ENCODE measurements around the gene C12orf75.

C12orf75 gene

DNA sequence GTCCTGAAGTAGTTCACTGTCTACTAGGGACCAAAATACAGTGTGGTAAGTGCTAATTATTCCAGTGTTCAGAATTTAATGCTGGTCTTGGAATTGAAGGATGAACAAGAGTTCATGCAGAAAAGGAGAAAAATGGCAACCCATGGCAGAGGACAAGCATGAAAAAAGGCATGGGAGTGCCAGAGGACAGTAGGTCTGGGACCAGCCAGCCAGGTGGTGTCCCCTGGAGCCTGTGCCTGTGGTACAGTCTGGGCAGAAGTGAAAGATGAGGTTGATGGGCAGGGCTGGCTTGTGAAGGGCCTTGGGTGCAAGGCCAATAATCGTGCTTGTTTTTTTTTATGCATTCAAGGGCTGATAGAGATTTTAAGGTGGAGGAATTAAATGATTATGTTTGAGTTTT, 21.0 kb downstream of the C12orf75 start:
- TF ChIP-seq, protein P1, sequence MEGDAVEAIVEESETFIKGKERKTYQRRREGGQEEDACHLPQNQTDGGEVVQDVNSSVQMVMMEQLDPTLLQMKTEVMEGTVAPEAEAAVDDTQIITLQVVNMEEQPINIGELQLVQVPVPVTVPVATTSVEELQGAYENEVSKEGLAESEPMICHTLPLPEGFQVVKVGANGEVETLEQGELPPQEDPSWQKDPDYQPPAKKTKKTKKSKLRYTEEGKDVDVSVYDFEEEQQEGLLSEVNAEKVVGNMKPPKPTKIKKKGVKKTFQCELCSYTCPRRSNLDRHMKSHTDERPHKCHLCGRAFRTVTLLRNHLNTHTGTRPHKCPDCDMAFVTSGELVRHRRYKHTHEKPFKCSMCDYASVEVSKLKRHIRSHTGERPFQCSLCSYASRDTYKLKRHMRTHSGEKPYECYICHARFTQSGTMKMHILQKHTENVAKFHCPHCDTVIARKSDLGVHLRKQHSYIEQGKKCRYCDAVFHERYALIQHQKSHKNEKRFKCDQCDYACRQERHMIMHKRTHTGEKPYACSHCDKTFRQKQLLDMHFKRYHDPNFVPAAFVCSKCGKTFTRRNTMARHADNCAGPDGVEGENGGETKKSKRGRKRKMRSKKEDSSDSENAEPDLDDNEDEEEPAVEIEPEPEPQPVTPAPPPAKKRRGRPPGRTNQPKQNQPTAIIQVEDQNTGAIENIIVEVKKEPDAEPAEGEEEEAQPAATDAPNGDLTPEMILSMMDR (IDR thresholded peaks at IDR 0.05; ENCODE audit: insufficient read depth, missing control alignments) = no peak
- DNase-seq (ENCODE audit: insufficient read length, low spot score) (no peak), FAIRE-seq (no peak)

DNA sequence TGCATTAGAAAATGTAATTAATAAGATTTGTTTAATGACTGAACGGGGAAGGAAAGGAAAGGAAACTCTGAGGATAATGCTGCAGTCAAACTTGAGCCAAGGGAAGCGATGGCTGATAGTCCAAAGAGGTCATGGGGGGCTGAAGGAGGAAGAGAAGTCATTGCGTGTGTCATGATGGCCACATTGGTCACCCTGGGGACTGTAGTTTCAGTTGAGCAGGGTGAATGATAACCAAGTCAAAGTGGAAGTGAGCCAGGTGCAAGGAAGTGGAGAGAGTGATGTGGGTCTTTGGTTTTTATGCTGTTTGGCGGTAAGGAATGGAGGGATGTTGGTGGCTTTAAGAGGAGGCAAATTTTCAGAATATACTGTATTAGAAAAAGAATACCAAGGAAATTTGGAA, 21.6 kb downstream of the C12orf75 start:
- TF ChIP-seq, protein P1 (IDR thresholded peaks at IDR 0.05; ENCODE audit: insufficient read depth, missing control alignments) = no peak
- no peak for DNase-seq (ENCODE audit: insufficient read length, low spot score)
- FAIRE-seq = no peak

DNA sequence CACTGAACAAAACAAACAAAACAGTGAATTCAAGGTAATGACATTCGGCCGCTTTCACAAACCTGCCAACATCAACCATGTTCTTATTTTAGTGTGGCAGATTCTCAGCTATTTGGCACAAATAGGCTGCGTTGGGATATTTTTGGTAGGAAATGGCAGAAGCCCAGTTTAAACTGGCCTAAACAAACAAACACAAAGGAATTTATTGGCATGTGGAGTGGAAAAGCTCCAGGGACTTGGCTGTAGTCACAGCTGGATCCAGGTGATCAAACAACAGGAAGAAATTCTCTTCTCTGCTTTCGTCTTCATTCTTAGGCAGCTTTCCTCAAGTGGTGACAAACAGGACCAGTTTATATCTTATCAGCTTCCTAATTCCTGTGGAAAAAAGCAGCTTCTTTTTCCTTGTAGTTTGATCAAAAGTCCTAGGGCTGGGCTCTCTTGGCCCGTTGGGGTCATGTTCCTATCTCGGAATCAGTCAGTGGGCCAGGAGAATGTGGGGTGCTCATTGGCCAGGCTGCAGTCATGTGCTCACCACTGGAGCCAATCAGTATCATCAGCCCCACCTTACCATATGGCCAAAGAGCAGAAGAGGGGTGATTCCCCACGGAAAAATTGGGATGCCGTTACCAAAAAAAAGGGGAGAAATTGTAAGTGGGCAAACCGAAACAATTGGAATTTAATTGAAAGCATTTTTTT, 22.6 kb downstream of the C12orf75 start:
- DNase-seq (ENCODE audit: insufficient read length, low spot score) = no peak
- no peak for FAIRE-seq
- TF ChIP-seq, protein P1 (IDR thresholded peaks at IDR 0.05; ENCODE audit: insufficient read depth, missing control alignments) = no peak

DNA sequence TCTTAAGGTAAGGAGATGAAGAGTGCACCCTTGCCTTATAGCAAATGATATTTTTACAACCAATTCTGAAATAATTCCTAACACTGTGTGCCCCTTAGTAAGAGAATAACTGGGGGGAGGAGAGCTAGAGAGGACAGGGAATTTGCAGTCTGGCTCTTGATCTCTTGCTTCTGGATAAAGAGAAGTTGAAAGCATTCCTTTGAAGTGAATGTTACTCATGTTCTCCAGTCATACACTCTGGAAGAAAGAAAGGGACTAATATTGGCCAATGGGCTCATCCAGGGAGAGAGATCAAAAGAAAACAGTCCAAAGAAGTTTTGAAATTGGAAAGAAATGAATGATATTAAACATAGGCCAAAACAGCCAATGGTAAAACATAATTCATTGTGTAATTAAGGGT, 25.3 kb downstream of the C12orf75 start:
- FAIRE-seq = no peak
- DNase-seq (ENCODE audit: insufficient read length, low spot score) = no peak

DNA sequence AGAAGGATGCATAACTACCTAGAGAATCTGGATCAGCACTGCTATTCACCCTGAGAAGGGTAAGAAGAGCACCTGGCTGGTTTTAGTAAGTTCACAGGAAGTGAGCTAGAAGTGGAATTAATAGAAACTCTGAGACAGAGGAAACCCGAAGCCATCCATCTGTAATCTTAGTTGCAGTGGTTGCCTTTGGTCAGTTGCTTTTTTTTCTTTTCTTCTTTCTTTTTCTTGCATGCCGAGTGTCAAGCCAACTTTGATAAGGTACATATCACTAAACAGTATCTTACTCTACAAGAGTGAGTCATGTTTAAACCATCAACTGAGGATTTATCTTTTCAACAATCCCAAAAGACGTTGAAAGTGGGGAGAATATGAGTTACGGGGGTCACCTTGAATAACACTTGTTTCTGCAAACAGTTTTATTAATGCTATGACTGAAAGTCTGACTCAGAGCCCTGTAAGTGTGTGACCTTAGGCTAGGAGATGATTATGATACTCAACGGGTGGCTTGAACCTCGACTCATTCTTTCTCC, 26.7 kb downstream of the C12orf75 start:
- TF ChIP-seq, protein P1 (IDR thresholded peaks at IDR 0.05; ENCODE audit: insufficient read depth, missing control alignments) = no peak
- DNase-seq (ENCODE audit: insufficient read length, low spot score) (no peak), FAIRE-seq (no peak)

More for the DNA sequence above, 25.3 kb downstream of the C12orf75 start:
- TF ChIP-seq, protein P1 (IDR thresholded peaks at IDR 0.05; ENCODE audit: insufficient read depth, missing control alignments) = no peak

DNA sequence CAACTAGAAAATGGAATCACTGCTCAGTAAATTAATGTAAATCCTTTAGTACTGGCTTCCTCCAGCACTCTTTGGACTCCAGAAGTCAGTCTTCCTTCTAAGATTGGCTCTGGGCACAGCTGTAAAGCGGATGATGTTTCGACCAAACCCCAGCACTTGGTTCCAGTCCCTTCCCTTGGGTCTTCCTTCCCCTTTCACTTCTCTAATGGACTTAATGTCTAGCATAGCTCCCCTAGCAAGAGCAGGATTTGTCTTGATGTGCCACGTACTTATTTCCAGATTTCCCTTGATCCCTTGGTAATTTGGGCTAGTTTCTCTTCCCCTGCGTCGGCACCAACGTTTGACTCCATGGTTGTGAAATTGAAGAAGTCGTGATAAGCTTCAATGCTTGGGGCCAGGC, 28.3 kb downstream of the C12orf75 start:
- TF ChIP-seq, protein P1 (IDR thresholded peaks at IDR 0.05; ENCODE audit: insufficient read depth, missing control alignments) = no peak
- no peak for DNase-seq (ENCODE audit: insufficient read length, low spot score)
- no peak for FAIRE-seq

DNA sequence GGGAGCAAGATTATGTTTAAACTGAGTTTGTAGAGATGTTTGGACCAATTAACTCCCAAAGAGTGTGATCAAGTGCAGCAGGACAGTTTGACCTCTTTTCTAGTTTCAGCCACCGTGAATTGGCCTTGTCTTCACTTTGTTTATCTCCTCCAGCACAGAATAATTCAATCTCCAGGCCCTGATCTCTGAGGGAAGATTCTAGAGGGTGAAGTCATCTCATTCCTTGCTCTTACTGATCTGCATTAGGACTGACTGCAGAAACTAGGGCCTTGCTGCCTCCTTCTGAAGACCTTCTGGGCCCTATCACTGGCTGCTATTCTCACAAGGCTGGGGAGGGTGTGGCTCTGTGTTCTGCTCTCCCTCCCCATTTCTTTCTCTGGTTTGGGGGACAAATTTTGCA, 29.4 kb downstream of the C12orf75 start:
- FAIRE-seq = no peak
- DNase-seq (ENCODE audit: insufficient read length, low spot score) = no peak
- TF ChIP-seq, protein P1 (IDR thresholded peaks at IDR 0.05; ENCODE audit: insufficient read depth, missing control alignments) = no peak
